HL-60 (cell line): ENCODE results near the gene UST.

ENCODE experiments used
- CTCF ChIP-seq: IDR thresholded peaks from one replicate; pipeline ENCODE4 v1.5.1; 2011; ENCODE audit warnings: low read length, control low read depth, inconsistent platforms; ENCODE audit not compliant: insufficient read depth
- GABPA ChIP-seq: IDR thresholded peaks from 2 replicates; pipeline ENCODE4 v1.6.1; 2012; ENCODE audit warnings: low read depth
- POLR2AphosphoS5 ChIP-seq: IDR thresholded peaks from 2 replicates; pipeline ENCODE4 v1.6.1; 2012; ENCODE audit warnings: low read depth

GRCh38 chr6:148790404-148790803 lies 43.6 kb downstream of the UST start:
- TF ChIP-seq CTCF (no peak), POLR2AphosphoS5 (no peak), GABPA (no peak)
